Kidney (tissue), 14 donors: ENCODE measurements around the gene PUS3. TPM values are rescaled to one million over a fixed set of nuclear protein-coding genes. Genes with fewer than 3 reads are reported as not detected.
A peak's percentile ranks its signal among the peaks of the same experiment; 100 is the strongest.

Experiments
- DNase-seq, 5 donors: peaks; one replicate each; pipeline ENCODE4 v3.0.0-alpha.2; 2013 to 2020
- FAIRE-seq: peaks from 2 replicates; lab custom pipeline; 2012; peaks lifted over from hg19 to GRCh38; lab: Jason Lieb, UNC
- H3K27ac ChIP-seq, 2 donors: one replicate each; pipeline ENCODE4 v1.7.0; 2013; ENCODE audit warnings: low read depth in 2 of 2, low read length in 2 of 2, inconsistent platforms in 1 of 2
- H3K27me3 ChIP-seq: one replicate; pipeline ENCODE4 v1.7.1; 2013; ENCODE audit warnings: low read length, inconsistent platforms; ENCODE audit not compliant: control insufficient read depth, insufficient read depth
- H3K36me3 ChIP-seq, 3 donors: one replicate each; pipeline versions ENCODE4 v1.7.0 to v1.7.1; 2013; ENCODE audit warnings: low read length in 3 of 3, control low read depth in 1 of 3, inconsistent platforms in 1 of 3; ENCODE audit not compliant: insufficient read depth in 3 of 3, control insufficient read depth in 2 of 3
- H3K4me1 ChIP-seq, 3 donors: one replicate each; pipeline versions ENCODE4 v1.7.0 to v1.7.1; 2013; ENCODE audit warnings: low read length in 3 of 3, inconsistent platforms in 1 of 3, low read depth in 1 of 3; ENCODE audit not compliant: control insufficient read depth in 2 of 3, insufficient read depth in 2 of 3
- H3K4me3 ChIP-seq, 3 donors: one replicate each; pipeline versions ENCODE4 v1.7.0 to v1.8.1; 2013; ENCODE audit warnings: low read length in 3 of 3, control low read depth in 1 of 3, inconsistent platforms in 1 of 3
- H3K9ac ChIP-seq, 3 donors: one replicate each; pipeline versions ENCODE4 v1.7.0 to v1.7.1; 2013; ENCODE audit warnings: low read length in 3 of 3, control low read depth in 1 of 3, inconsistent platforms in 1 of 3
- H3K9me3 ChIP-seq, 3 donors: one replicate each; pipeline versions ENCODE4 v1.7.0 to v1.7.1; 2013; ENCODE audit warnings: low read length in 3 of 3, control low read depth in 1 of 3, inconsistent platforms in 1 of 3; ENCODE audit not compliant: control insufficient read depth in 2 of 3, insufficient read depth in 1 of 3
- CTCF ChIP-seq: IDR thresholded peaks from 3 replicates; pipeline ENCODE4 v1.5.1; 2012; ENCODE audit warnings: mild to moderate bottlenecking, moderate library complexity, borderline replicate concordance; ENCODE audit not compliant: insufficient read depth; ENCODE audit errors: extremely low read depth
- intact Hi-C: fragments of 100-400 bp; cut with DNase I; formaldehyde crosslinking; loops from one replicate; pipeline ENCODE4 v1.11.1; 2022
- polyA plus RNA-seq: library from polyadenylated mRNA; stranded (reverse); fragments of 350-450 nt; fragmentation: Illumina TruSeq; extraction: RNeasy Lipid Tissue Mini Kit (QIAGEN cat#74804); gene quantifications from one replicate; pipeline ENCODE4 v1.2.3, GENCODE V29; 2014; ENCODE audit warnings: low read depth, low replicate concordance; ENCODE audit not compliant: insufficient read depth
- total RNA-seq: library from RNA; stranded (reverse); fragmentation: NEBNext Ultra II Directional; extraction: Animal tissue kit (Norgen Biotek cat#: 25700); gene quantifications from one replicate; pipeline ENCODE4 v1.2.1, GENCODE V29; 2021
- donor health status: control.
- donor health status: control.
- donor health status: control.
- donor health status: control.
- donor health status: control.
- donor health status: DM: yes; HTN: yes; CAD: no.
- donor health status: Normal renal cell carcinoma (clear cell type).

PUS3 gene
- total and polyA plus RNA-seq, 2 donors from 2014 or later = 9.4 to 9.9 TPM

- Histone ChIP-seq H3K27ac (peak within 1 kb of the TSS; percentile 89 to 93), H3K4me3 (peak within 1 kb of the TSS; percentile 81 to 85 (median 83)), H3K36me3 (no peaks in the 10 kb centered on the region), H3K27me3 (no peaks in the 10 kb centered on the region), H3K9me3 (no peaks in the 10 kb centered on the region), H3K4me1 (peaks cover 0 to 2% (median 0%) of the 10 kb centered on the region in 3 donors), H3K9ac (peak within 1 kb of the TSS; percentile 49 to 85 (median 74))
- intact Hi-C loops = no loop called here
- peak; percentile 29 for TF ChIP-seq CTCF
- FAIRE-seq (peak; percentile 73), DNase-seq (peak; percentile 95 to 98 (median 97))
Measured at GRCh38 chr11:125887373-125888324, 15.4 kb downstream of the PUS3 start, which contains the start of gene HYLS1. TSS of gene HYLS1 (plus strand) at chr11:125887668. CDS start at chr11:125899369, 11,701 bp downstream.

GRCh38 chr11:125886997-125887372, 16.0 kb downstream of the PUS3 start:
- Histone ChIP-seq H3K27me3 (no peaks in the 10 kb centered on the region), H3K4me1 (peaks cover 0 to 2% (median 0%) of the 10 kb centered on the region in 3 donors), H3K9me3 (no peaks in the 10 kb centered on the region), H3K36me3 (no peaks in the 10 kb centered on the region), H3K9ac (peak overlapping the region in 2 of 3 donors; percentile 65 to 74), H3K27ac (peak overlapping the region; percentile 32 to 93), H3K4me3 (peak overlapping the region; percentile 61 to 85 (median 83))
- intact Hi-C loops = no loop called here
- DNase-seq = peak in 3 of 5 donors; percentile 54 to 85 (median 72)
- TF ChIP-seq CTCF = no peak
- FAIRE-seq = no peak

GRCh38 chr11:125883375-125883774, 19.6 kb downstream of the PUS3 start:
- no peak for FAIRE-seq
- Histone ChIP-seq H3K4me3 (no peak overlapping the region), H3K9ac (no peak overlapping the region), H3K36me3 (no peaks in the 10 kb centered on the region), H3K9me3 (no peaks in the 10 kb centered on the region), H3K4me1 (no peaks in the 10 kb centered on the region), H3K27me3 (no peaks in the 10 kb centered on the region), H3K27ac (no peak overlapping the region)
- TF ChIP-seq CTCF = no peak
- intact Hi-C loops = no loop called here
- no peak for DNase-seq
